ENCODE measurements around the gene MPEG1. TPM values are rescaled to one million over a fixed set of nuclear protein-coding genes. Genes with fewer than 3 reads are reported as not detected.

Gene MPEG1
- total RNA-seq, 4 donors from 2014 or later, result 3.5 to 51.2 (median 6.0) TPM

- no peaks in the 10 kb centered on the region for H3K27me3 ChIP-seq
- peaks cover 0 to 29% (median 0%) of the 10 kb centered on the region in 3 donors for H3K36me3 ChIP-seq
- peak overlapping the region in 3 of 4 donors; percentile 69 to 80 (median 73) for H3K27ac ChIP-seq
- no peaks in the 10 kb centered on the region for H3K9me3 ChIP-seq
- H3K4me3 ChIP-seq, result no peak overlapping the region
- no peak for TF ChIP-seq CTCF (IDR thresholded peaks at IDR 0.05)
- no peak for TF ChIP-seq POLR2A (IDR thresholded peaks at IDR 0.05)
- peaks cover 0 to 67% (median 2%) of the 10 kb centered on the region in 4 donors for H3K4me1 ChIP-seq
- DNase-seq, result no peak
Measured at GRCh38 chr11:59184691-59185339, 27.9 kb downstream of the MPEG1 start.

GRCh38 chr11:59183771-59184170 is 29.0 kb downstream of the MPEG1 start:
- TF ChIP-seq POLR2A (IDR thresholded peaks at IDR 0.05), result no peak
- no peak for TF ChIP-seq CTCF (IDR thresholded peaks at IDR 0.05)
- H3K27me3 ChIP-seq, result no peaks in the 10 kb centered on the region

GRCh38 chr11:59182457-59183151 is 30.1 kb downstream of the MPEG1 start:
- peak overlapping the region in 2 of 4 donors; percentile 5 to 80 for H3K27ac ChIP-seq
- H3K9me3 ChIP-seq, result no peaks in the 10 kb centered on the region
- peak; percentile 58 to 87 (median 82) for DNase-seq
- TF ChIP-seq CTCF (IDR thresholded peaks at IDR 0.05), result peak; percentile 29 to 91 (median 72)
- TF ChIP-seq POLR2A (IDR thresholded peaks at IDR 0.05), result no peak
- peaks cover 0 to 50% (median 2%) of the 10 kb centered on the region in 4 donors for H3K4me1 ChIP-seq
- no peaks in the 10 kb centered on the region for H3K27me3 ChIP-seq
- H3K36me3 ChIP-seq, result peaks cover 0 to 20% (median 0%) of the 10 kb centered on the region in 3 donors
- H3K4me3 ChIP-seq, result no peak overlapping the region

More at GRCh38 chr11:59183771-59184170, 29.0 kb downstream of the MPEG1 start:
- peaks cover 0 to 58% (median 2%) of the 10 kb centered on the region in 4 donors for H3K4me1 ChIP-seq
- no peak overlapping the region for H3K4me3 ChIP-seq
- peak overlapping the region in 2 of 4 donors; percentile 5 to 80 for H3K27ac ChIP-seq
- no peak for DNase-seq
- H3K9me3 ChIP-seq, result no peaks in the 10 kb centered on the region
- peaks cover 0 to 20% (median 0%) of the 10 kb centered on the region in 3 donors for H3K36me3 ChIP-seq

- DNase-seq, result no peak
- no peaks in the 10 kb centered on the region for H3K27me3 ChIP-seq
- no peaks in the 10 kb centered on the region for H3K9me3 ChIP-seq
- no peak overlapping the region for H3K4me3 ChIP-seq
- peaks cover 0 to 44% (median 2%) of the 10 kb centered on the region in 4 donors for H3K4me1 ChIP-seq
- peak overlapping the region in 1 of 4 donors; percentile 80 for H3K27ac ChIP-seq
- TF ChIP-seq POLR2A (IDR thresholded peaks at IDR 0.05), result no peak
- no peak for TF ChIP-seq CTCF (IDR thresholded peaks at IDR 0.05)
- H3K36me3 ChIP-seq, result peaks cover 0 to 20% (median 0%) of the 10 kb centered on the region in 3 donors
Measured at GRCh38 chr11:59181746-59182456, 30.8 kb downstream of the MPEG1 start.

- Histone ChIP-seq H3K36me3 (peaks cover 0 to 20% (median 0%) of the 10 kb centered on the region in 3 donors), H3K27ac (no peak overlapping the region), H3K4me1 (peaks cover 0 to 38% (median 0%) of the 10 kb centered on the region in 4 donors), H3K27me3 (no peaks in the 10 kb centered on the region), H3K9me3 (no peaks in the 10 kb centered on the region), H3K4me3 (no peak overlapping the region)
- no peak for TF ChIP-seq POLR2A (IDR thresholded peaks at IDR 0.05)
- no peak for TF ChIP-seq CTCF (IDR thresholded peaks at IDR 0.05)
- no peak for DNase-seq
Measured at GRCh38 chr11:59180907-59181306, 31.8 kb downstream of the MPEG1 start.

Data from Peyer's patch (tissue), 4 donors.